Peyer's patch (tissue), 4 donors: Measurements from ENCODE around the gene TIMM8B.
A peak's percentile ranks its signal among the peaks of the same experiment; 100 is the strongest.

Experiments used
- POLR2A ChIP-seq, 2 donors: fragments of 450-650 bp; IDR thresholded peaks; one replicate each; pipeline ENCODE4 v1.5.1; 2017; ENCODE audit warnings: antibody characterized with exemption in 2 of 2, mild to moderate bottlenecking in 2 of 2, moderate library complexity in 2 of 2
- TF ChIP-seq, protein P1 (sequence below), 6 experiments: fragments of 450-650 bp in 4 of 6; fragments of 200-600 bp in 2 of 6; sonication (generic) in 1 of 6; IDR thresholded peaks; one replicate each; pipeline ENCODE4 v1.5.1; 2017 to 2019; ENCODE audit warnings: antibody characterized with exemption in 6 of 6, mild to moderate bottlenecking in 3 of 6, moderate library complexity in 1 of 6

DNA sequence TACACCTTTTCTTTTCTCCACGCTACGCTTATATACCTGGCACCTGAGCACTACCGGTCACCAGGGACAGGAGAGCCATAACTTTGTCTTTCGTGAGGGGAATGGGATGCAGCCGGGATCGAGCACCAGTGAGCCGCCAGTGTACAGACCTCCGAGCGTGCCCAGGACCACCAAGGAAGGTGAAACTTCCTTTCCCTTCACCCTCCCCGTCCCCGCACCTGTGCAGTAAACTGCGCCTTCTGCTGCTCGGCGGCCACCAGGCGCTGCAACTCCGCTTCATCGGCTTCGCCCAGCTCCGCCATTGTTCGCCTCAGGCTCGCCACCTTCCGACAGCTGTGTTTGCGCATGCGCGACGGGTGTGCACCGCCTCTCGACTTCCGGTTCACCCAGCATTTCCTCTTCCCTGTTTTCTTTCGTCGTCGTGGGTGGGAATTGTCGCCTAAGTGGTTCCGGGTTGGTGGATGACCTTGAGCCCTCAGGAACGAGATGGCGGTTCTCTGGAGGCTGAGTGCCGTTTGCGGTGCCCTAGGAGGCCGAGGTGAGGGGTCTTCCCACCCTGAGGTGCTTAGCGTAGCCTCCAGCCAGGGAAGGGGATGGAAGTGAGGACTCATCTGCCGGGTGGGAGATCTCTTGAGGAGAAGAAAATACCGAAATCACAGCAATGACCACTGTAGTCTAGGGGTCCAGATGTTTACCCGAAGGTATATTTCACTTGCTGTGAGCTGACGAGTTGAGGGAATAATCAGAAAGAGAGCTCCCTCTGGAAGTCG lies at the start of gene TIMM8B, which contains the start of gene SDHD:
- TF ChIP-seq, protein P1, sequence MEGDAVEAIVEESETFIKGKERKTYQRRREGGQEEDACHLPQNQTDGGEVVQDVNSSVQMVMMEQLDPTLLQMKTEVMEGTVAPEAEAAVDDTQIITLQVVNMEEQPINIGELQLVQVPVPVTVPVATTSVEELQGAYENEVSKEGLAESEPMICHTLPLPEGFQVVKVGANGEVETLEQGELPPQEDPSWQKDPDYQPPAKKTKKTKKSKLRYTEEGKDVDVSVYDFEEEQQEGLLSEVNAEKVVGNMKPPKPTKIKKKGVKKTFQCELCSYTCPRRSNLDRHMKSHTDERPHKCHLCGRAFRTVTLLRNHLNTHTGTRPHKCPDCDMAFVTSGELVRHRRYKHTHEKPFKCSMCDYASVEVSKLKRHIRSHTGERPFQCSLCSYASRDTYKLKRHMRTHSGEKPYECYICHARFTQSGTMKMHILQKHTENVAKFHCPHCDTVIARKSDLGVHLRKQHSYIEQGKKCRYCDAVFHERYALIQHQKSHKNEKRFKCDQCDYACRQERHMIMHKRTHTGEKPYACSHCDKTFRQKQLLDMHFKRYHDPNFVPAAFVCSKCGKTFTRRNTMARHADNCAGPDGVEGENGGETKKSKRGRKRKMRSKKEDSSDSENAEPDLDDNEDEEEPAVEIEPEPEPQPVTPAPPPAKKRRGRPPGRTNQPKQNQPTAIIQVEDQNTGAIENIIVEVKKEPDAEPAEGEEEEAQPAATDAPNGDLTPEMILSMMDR (IDR thresholded peaks at IDR 0.05): peak in 4 of 6 experiments; percentile 5 to 53 (median 43)
- TF ChIP-seq POLR2A (IDR thresholded peaks at IDR 0.05): peak; percentile 41 to 72
